GM13976 (cell line): Measurements from ENCODE around the gene LRRC71.

Experiments used
- DNase-seq: peaks from one replicate; pipeline ENCODE4 v3.0.0; 2012; ENCODE audit warnings: low spot score
- CTCF ChIP-seq: IDR thresholded peaks from 2 replicates; pipeline ENCODE4 v1.5.1; 2012; ENCODE audit warnings: borderline replicate concordance, mild to moderate bottlenecking; ENCODE audit not compliant: insufficient read depth; ENCODE audit errors: extremely low read depth, missing control alignments, control extremely low read depth
- in situ Hi-C: fragments of 300-500 bp; cut with MboI; formaldehyde crosslinking; loops from one replicate; pipeline ENCODE4 v1.12.0; 2022; ENCODE audit warnings: low sequenced_read_pairs, mixed read lengths, inconsistent platforms; ENCODE audit not compliant: unreplicated experiment

Gene LRRC71

GRCh38 chr1:156920233-156921052 is at the start of gene LRRC71:
LRRC71 (plus strand) TSS chr1:156920632; CDS start chr1:156920804, 172 bp downstream.
- in situ Hi-C loops, result no loop called here
- peak; percentile 64 for TF ChIP-seq CTCF
- DNase-seq, result peak; percentile 85

GRCh38 chr1:156873659-156874058 is 46.8 kb upstream of the LRRC71 start:
- TF ChIP-seq CTCF, result no peak
- in situ Hi-C loops, result no loop called here

GRCh38 chr1:156874142-156874541 is 46.3 kb upstream of the LRRC71 start:
- in situ Hi-C loops, result no loop called here
- TF ChIP-seq CTCF, result no peak
- no peak for DNase-seq

More at GRCh38 chr1:156873659-156874058, 46.8 kb upstream of the LRRC71 start:
- no peak for DNase-seq

- DNase-seq, result no peak
Observed at GRCh38 chr1:156874572-156875340, 45.7 kb upstream of the LRRC71 start.

GRCh38 chr1:156875341-156875615 is 45.2 kb upstream of the LRRC71 start:
- no peak for TF ChIP-seq CTCF
- DNase-seq, result no peak
- in situ Hi-C loops, result no loop called here

More at GRCh38 chr1:156874572-156875340, 45.7 kb upstream of the LRRC71 start:
- no peak for TF ChIP-seq CTCF
- in situ Hi-C loops, result no loop called here

GRCh38 chr1:156876281-156876680 is 44.2 kb upstream of the LRRC71 start:
- in situ Hi-C loops, result no loop called here
- no peak for TF ChIP-seq CTCF
- DNase-seq, result no peak
